GM12878 (cell line): ENCODE data around the gene TNNT2. TPM values are rescaled to one million over a fixed set of nuclear protein-coding genes. Genes with fewer than 3 reads are reported as not detected.

Experiments
- ATAC-seq: fragments of 200-7000 bp; cut with Tn5 transposase; 3 replicates; pipeline ENCODE4 v1.9.1; 2020; ENCODE audit warnings: mild to moderate bottlenecking, moderate library complexity
- BruUV-seq: library from RNA; stranded (reverse); fragments of 400-500 nt; replicated peaks from 2 replicates; lab custom pipeline; 2021; lab: Mats Ljungman, UMichigan
- CTCF ChIA-PET: fragments of 300-600 bp; sonication (Branson Sonifier 250); formaldehyde crosslinking; extraction: SDS; loops from one replicate; lab custom pipeline; 2021; ENCODE audit warnings: inconsistent platforms; lab: Yijun Ruan, JAX
- POLR2A ChIA-PET: fragments of 350-600 bp; formaldehyde crosslinking; extraction: SDS; loops from one replicate; lab custom pipeline; 2021; ENCODE audit warnings: inconsistent platforms; lab: Charles Lee
- RAD21 ChIA-PET: fragments of 300-600 bp; sonication (Branson Sonifier 250); formaldehyde crosslinking; loops from one replicate; lab custom pipeline; 2023; ENCODE audit warnings: antibody characterized with exemption; ENCODE audit not compliant: unreplicated experiment; lab: Charles Lee
- SMC1A ChIA-PET: fragments of 300-600 bp; sonication (Branson Sonifier 250); formaldehyde crosslinking; loops from one replicate; lab custom pipeline; 2023; ENCODE audit not compliant: unreplicated experiment, uncharacterized antibody; lab: Charles Lee
- DNase-seq: peaks from one replicate; pipeline ENCODE4 v3.0.0-alpha.2; 2011; ENCODE audit warnings: low read depth, low spot score
- FAIRE-seq: peaks from 3 replicates; lab custom pipeline; 2011; peaks lifted over from hg19 to GRCh38; lab: Jason Lieb, UNC
- H2AFZ ChIP-seq: 2 replicates; pipeline ENCODE4 v1.6.0; 2011; ENCODE audit warnings: low read depth, low read length, control low read depth; ENCODE audit not compliant: control insufficient read depth
- H3K27ac ChIP-seq: 2 replicates; pipeline ENCODE4 v1.5.1; 2011; ENCODE audit warnings: control low read depth; ENCODE audit not compliant: control insufficient read depth, insufficient read depth
- H3K27me3 ChIP-seq, 2 experiments: replicated peaks in 1 of 2; 2 replicates each; pipeline versions ENCODE4 v1.6.0 to v1.6.1; 2011; ENCODE audit warnings: low read length in 1 of 2; ENCODE audit not compliant: control insufficient read depth in 2 of 2, insufficient read depth in 2 of 2
- H3K36me3 ChIP-seq, 2 experiments: 2 replicates each; pipeline ENCODE4 v1.5.1; 2011; ENCODE audit warnings: low read length in 1 of 2; ENCODE audit not compliant: control insufficient read depth in 2 of 2, insufficient read depth in 2 of 2
- H3K4me1 ChIP-seq: 2 replicates; pipeline ENCODE4 v1.6.1; 2011; ENCODE audit warnings: mild to moderate bottlenecking, low read length, moderate library complexity, mixed read lengths; ENCODE audit not compliant: control insufficient read depth, insufficient read depth
- H3K4me2 ChIP-seq: 2 replicates; pipeline ENCODE4 v1.6.0; 2011; ENCODE audit warnings: control low read depth; ENCODE audit not compliant: control insufficient read depth, insufficient read depth
- H3K4me3 ChIP-seq: fragments of 200-600 bp; sonication (generic); 2 replicates; pipeline ENCODE4 v1.5.1; 2016
- H3K79me2 ChIP-seq: 2 replicates; pipeline ENCODE4 v1.6.0; 2011; ENCODE audit warnings: low read length; ENCODE audit not compliant: control insufficient read depth, insufficient read depth
- H3K9ac ChIP-seq: 2 replicates; pipeline ENCODE4 v1.8.0; 2011; ENCODE audit warnings: low read length, control low read depth, mixed read lengths; ENCODE audit not compliant: control insufficient read depth, insufficient read depth
- H3K9me3 ChIP-seq: replicated peaks from 3 replicates; pipeline ENCODE4 v1.5.1; 2011; ENCODE audit warnings: mild to moderate bottlenecking, low read length; ENCODE audit not compliant: control insufficient read depth, insufficient read depth
- H4K20me1 ChIP-seq: 2 replicates; pipeline ENCODE4 v1.6.0; 2011; ENCODE audit not compliant: control insufficient read depth, insufficient read depth
- IKZF1 ChIP-seq: fragments of 450-650 bp; conservative IDR thresholded peaks from 2 replicates; pipeline ENCODE4 v1.6.1; 2017; ENCODE audit warnings: antibody characterized with exemption, mild to moderate bottlenecking
- IRF3 ChIP-seq: fragments of 450-650 bp; IDR thresholded peaks from 2 replicates; pipeline ENCODE4 v1.6.1; 2014; ENCODE audit warnings: mild to moderate bottlenecking
- KLF5 ChIP-seq: fragments of 450-650 bp; IDR thresholded peaks from 2 replicates; pipeline ENCODE4 v1.6.1; 2014; ENCODE audit warnings: mild to moderate bottlenecking; ENCODE audit not compliant: partially characterized antibody
- MYB ChIP-seq: fragments of 150-350 bp; IDR thresholded peaks from 2 replicates; pipeline ENCODE4 v1.6.1; 2014; ENCODE audit warnings: mild to moderate bottlenecking, low read depth, low read length, borderline replicate concordance
- RCOR1 ChIP-seq: conservative IDR thresholded peaks from 2 replicates; pipeline ENCODE4 v1.6.1; 2012; ENCODE audit warnings: low read depth, low read length, improper control_type of control experiment
- RUNX3 ChIP-seq: IDR thresholded peaks from 2 replicates; pipeline ENCODE4 v1.6.1; 2012; ENCODE audit warnings: low read length, inconsistent platforms
- SP1 ChIP-seq: IDR thresholded peaks from one replicate; pipeline ENCODE4 v1.6.1; 2011; ENCODE audit warnings: low read depth, low read length
- SUZ12 ChIP-seq: fragments of 200-600 bp; sonication (generic); IDR thresholded peaks from one replicate; pipeline ENCODE4 v1.6.1; 2018; ENCODE audit warnings: antibody characterized with exemption, mild to moderate bottlenecking; ENCODE audit not compliant: unreplicated experiment
- TAF1 ChIP-seq: IDR thresholded peaks from 2 replicates; pipeline ENCODE4 v1.6.1; 2011; ENCODE audit warnings: mild to moderate bottlenecking, low read depth, low read length, borderline replicate concordance
- TARDBP ChIP-seq: IDR thresholded peaks from 2 replicates; pipeline ENCODE4 v1.6.1; 2016; ENCODE audit warnings: borderline replicate concordance
- TCF3 ChIP-seq: IDR thresholded peaks from 2 replicates; pipeline ENCODE4 v1.6.1; 2012; ENCODE audit warnings: low read depth, mild to moderate bottlenecking, low read length, borderline replicate concordance; ENCODE audit not compliant: insufficient read depth
- WRNIP1 ChIP-seq: IDR thresholded peaks from 2 replicates; pipeline ENCODE4 v1.6.1; 2011; ENCODE audit warnings: low read depth, low read length, improper control_type of control experiment, borderline replicate concordance
- ZNF217 ChIP-seq: fragments of 450-650 bp; IDR thresholded peaks from 2 replicates; pipeline ENCODE4 v1.6.1; 2017; ENCODE audit warnings: antibody characterized with exemption, mild to moderate bottlenecking
- WGBS: methylation state at CpG from one replicate; pipeline ENCODE4 v1.1.6; 2016; ENCODE audit warnings: low lambda C conversion rate; ENCODE audit not compliant: insufficient replicate concordance, insufficient coverage; ENCODE audit errors: missing lambda C conversion rate; 5-methylcytosine and 5-hydroxymethylcytosine counted together
- in situ Hi-C: fragments of 300-500 bp; cut with MboI; formaldehyde crosslinking; loops from 9 replicates; pipeline ENCODE4 v1.14.3; 2018; ENCODE audit warnings: mixed read lengths
- intact Hi-C: fragments of 100-400 bp; cut with micrococcal nuclease; formaldehyde crosslinking; loops from one replicate; pipeline ENCODE4 v1.14.2; 2022; ENCODE audit not compliant: unreplicated experiment
- polyA plus RNA-seq, 11 experiments: library from polyadenylated mRNA; depleted of rRNA in 4 of 11; unstranded in 6 of 11; stranded (reverse) in 5 of 11; fragments of >200 nt; fragmentation: Nextera tagmentation in 4 of 11; fragmentation: Illumina TruSeq in 1 of 11; extraction: Ambion mirVana in 4 of 11; extraction: Trizol in 1 of 11; gene quantifications; 1 replicate in 1 of 11; 2 replicates in 10 of 11; pipeline versions ENCODE4 v1.2.1 to v1.2.3, GENCODE V29; 2011 to 2016; ENCODE audit warnings: inconsistent platforms in 2 of 11, missing spikeins in 2 of 11, low read depth in 1 of 11
- total RNA-seq, 4 experiments: library from RNA; depleted of rRNA in 3 of 4; stranded (reverse); fragments of >200 nt in 3 of 4; fragmentation: Illumina TruSeq in 1 of 4; extraction: Trizol in 1 of 4; gene quantifications; 2 replicates each; pipeline versions ENCODE4 v1.2.1 to v1.2.3, GENCODE V29; 2013 to 2021

TNNT2 gene
- total and polyA plus RNA-seq, 10 of the 15 experiments (the other 5 are each of a cell fraction or from before 2014, with no cell fraction given): 2.2 TPM; not detected in 9

GRCh38 chr1:201376107-201376463 lies 1.4 kb downstream of the TNNT2 start:
- in situ Hi-C loops: no loop called here
- Histone ChIP-seq H3K79me2 (no peaks in the 10 kb centered on the region), H3K36me3 (no peaks in the 10 kb centered on the region), H3K4me2 (no peak overlapping the region), H2AFZ (no peak overlapping the region), H3K9me3 (no peaks in the 10 kb centered on the region), H3K4me3 (no peak overlapping the region), H3K4me1 (no peaks in the 10 kb centered on the region), H3K27me3 (peaks cover 0 to 4% of the 10 kb centered on the region in 2 experiments; a peak in 3 of 4 replicates), H3K9ac (no peak overlapping the region), H3K27ac (no peak overlapping the region), H4K20me1 (no peaks in the 10 kb centered on the region; the same call in 1 of the 2 replicates)
- ChIA-PET RAD21 (interaction anchor here (1.6 kb wide), 1 partner anchor 34 kb away, joined by 3 read pairs; no protein-coding TSS in a partner anchor), CTCF (interaction anchor here (0.6 to 2.2 kb wide), 11 partner anchors 8 to 135 kb away, joined by 3 to 8 read pairs (median 3); no protein-coding TSS in a partner anchor), POLR2A (no interaction called here), SMC1A (no interaction called here)
- FAIRE-seq (no peak), ATAC-seq (no peak), DNase-seq (no peak)
- WGBS: under 1% methylated on average over 4 of the region's 4 CpGs
- TF ChIP-seq RUNX3 (no peak), SUZ12 (no peak), IKZF1 (no peak), TARDBP (no peak), TCF3 (no peak), SP1 (no peak), ZNF217 (no peak), WRNIP1 (no peak), KLF5 (no peak), MYB (no peak), IRF3 (no peak), RCOR1 (no peak), TAF1 (no peak)
- intact Hi-C loops: no loop called here
- no TSS peak for BruUV-seq
